ENCODE data around the gene DDX23. TPM values are rescaled to one million over a fixed set of nuclear protein-coding genes. Genes with fewer than 3 reads are reported as not detected.

Gene DDX23
- total and polyA plus RNA-seq, 2 of the 4 experiments (the other 2 are of a cell fraction): 61.8 to 81.9 TPM

GRCh38 chr12:48857278-48857994 lies 5.5 kb upstream of the DDX23 start:
- in situ Hi-C loops (cut with MboI; ENCODE audit: low sequenced_read_pairs) (no loop called here), dilution Hi-C loops (cut with HindIII; ENCODE audit: low sequenced_read_pairs, unreplicated experiment) (no loop called here), intact Hi-C loops (cut with micrococcal nuclease) (no loop called here)
- Histone ChIP-seq H2AFZ (replicated peaks; ENCODE audit: low read length, poor library complexity) (no peak overlapping the region), H2BK5ac (ENCODE audit: low read depth, low read length, poor library complexity, severe bottlenecking) (no peak overlapping the region), H3K56ac (ENCODE audit: extremely low read depth, insufficient read depth, low read length) (no peak overlapping the region), H2AK9ac (replicated peaks; ENCODE audit: low read depth, low read length, poor library complexity) (no peak overlapping the region), H3K14ac (replicated peaks; ENCODE audit: low read depth, low read length) (no peak overlapping the region), H4K20me1 (ENCODE audit: insufficient read depth, low read length) (no peaks in the 10 kb centered on the region; the same call in 1 of the 2 replicates), H4K91ac (ENCODE audit: insufficient read depth, low read depth, low read length) (no peak overlapping the region), H3K4me1 (ENCODE audit: control insufficient read depth, insufficient read depth, low read length) (peaks cover 2% of the 10 kb centered on the region; the same call in 1 of the 2 replicates), H3K4me2 (ENCODE audit: low read depth, low read length) (no peak overlapping the region), H4K8ac (ENCODE audit: low read depth in 2 of 2, low read length in 2 of 2) (no peak overlapping the region), H3K36me3 (ENCODE audit: control insufficient read depth, insufficient read depth, low read length) (no peaks in the 10 kb centered on the region), H3K79me1 (ENCODE audit: low read depth in 1 of 2, low read length in 2 of 2) (peaks cover 0 to 3% of the 10 kb centered on the region in 2 experiments; a peak in 1 of 4 replicates), H3K9ac (ENCODE audit: low read depth, low read length) (no peak overlapping the region), H2BK120ac (ENCODE audit: low read depth, low read length) (no peak overlapping the region), H3K4ac (ENCODE audit: low read depth, low read length) (no peak overlapping the region), H3K18ac (ENCODE audit: low read depth, low read length) (no peak overlapping the region), H4K5ac (ENCODE audit: low read depth, low read length) (no peak overlapping the region), H3K27ac (ENCODE audit: insufficient read depth, low read length) (no peak overlapping the region), H2BK15ac (ENCODE audit: low read depth, low read length) (no peak overlapping the region), H3K9me3 (ENCODE audit: control insufficient read depth, insufficient read depth, low read length) (no peaks in the 10 kb centered on the region), H3K4me3 (ENCODE audit: insufficient read depth, low read depth, low read length) (no peak overlapping the region), H3K27me3 (ENCODE audit: control insufficient read depth, insufficient read depth, low read length) (peaks cover 28% of the 10 kb centered on the region), H3K23ac (ENCODE audit: low read depth, low read length) (no peak overlapping the region), H2BK20ac (ENCODE audit: low read depth, low read length) (no peak overlapping the region), H2AK5ac (ENCODE audit: low read depth, low read length) (no peak overlapping the region), H3K9me1 (ENCODE audit: insufficient read depth, low read length) (0 out of 2 replicates have a peak, but pooled peaks cover 5% of the 10 kb centered on the region)
- ATAC-seq (ENCODE audit: low read depth) (no peak), DNase-seq (no peak)
- POLR2A ChIA-PET (ENCODE audit: unreplicated experiment): no interaction called here
- CTCF ChIA-PET: interaction anchor here (0.6 to 2.8 kb wide), 2 partner anchors 67 to 131 kb away, joined by 3 to 8 read pairs; no protein-coding TSS in a partner anchor
- WGBS, 2 experiments (ENCODE audit: extremely low coverage in 2 of 2, insufficient read length in 1 of 2): 20% methylated on average over 1 of the region's 13 CpGs; no CpG with 5 or more reads in 1 of the 2 experiments
- no TSS peak for BruUV-seq (replicated peaks)
- TF ChIP-seq NFE2L2 (IDR thresholded peaks at IDR 0.05; ENCODE audit: low read depth, low read length): no peak
- TF ChIP-seq BHLHE40 (IDR thresholded peaks at IDR 0.05; ENCODE audit: low read depth, low read length): no peak
- no peak for TF ChIP-seq POLR2A (IDR thresholded peaks at IDR 0.05; ENCODE audit: low read depth, low read length)
- no peak for TF ChIP-seq RAD21 (IDR thresholded peaks at IDR 0.05; ENCODE audit: low read length)
- TF ChIP-seq CTCF (conservative IDR thresholded peaks at IDR 0.05; ENCODE audit: low read depth, low read length): no peak
- no peak for TF ChIP-seq CEBPB (IDR thresholded peaks at IDR 0.05; ENCODE audit: low read depth, low read length)
- TF ChIP-seq, protein P1, sequence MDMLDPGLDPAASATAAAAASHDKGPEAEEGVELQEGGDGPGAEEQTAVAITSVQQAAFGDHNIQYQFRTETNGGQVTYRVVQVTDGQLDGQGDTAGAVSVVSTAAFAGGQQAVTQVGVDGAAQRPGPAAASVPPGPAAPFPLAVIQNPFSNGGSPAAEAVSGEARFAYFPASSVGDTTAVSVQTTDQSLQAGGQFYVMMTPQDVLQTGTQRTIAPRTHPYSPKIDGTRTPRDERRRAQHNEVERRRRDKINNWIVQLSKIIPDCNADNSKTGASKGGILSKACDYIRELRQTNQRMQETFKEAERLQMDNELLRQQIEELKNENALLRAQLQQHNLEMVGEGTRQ (IDR thresholded peaks at IDR 0.05; ENCODE audit: low read depth, low read length): no peak
- TF ChIP-seq FOS (IDR thresholded peaks at IDR 0.05; ENCODE audit: low read depth, low read length): no peak
- TF ChIP-seq MAFK (IDR thresholded peaks at IDR 0.05; ENCODE audit: low read depth, low read length): no peak
- no peak for TF ChIP-seq SMC3 (IDR thresholded peaks at IDR 0.05; ENCODE audit: low read depth, low read length)
- TF ChIP-seq RCOR1 (IDR thresholded peaks at IDR 0.05; ENCODE audit: insufficient replicate concordance, low read length): no peak
- TF ChIP-seq MAZ (IDR thresholded peaks at IDR 0.05; ENCODE audit: borderline replicate concordance, low read depth, low read length): no peak
- TF ChIP-seq CHD1 (IDR thresholded peaks at IDR 0.05; ENCODE audit: low read depth, low read length): no peak
- TF ChIP-seq RFX5 (IDR thresholded peaks at IDR 0.05; ENCODE audit: low read depth, low read length): no peak
- TF ChIP-seq ELK1 (IDR thresholded peaks at IDR 0.05; ENCODE audit: borderline replicate concordance, low read depth, low read length): no peak
